GM12878 (cell line): ENCODE data around the gene TXNL4A. TPM values are rescaled to one million over a fixed set of nuclear protein-coding genes. Genes with fewer than 3 reads are reported as not detected.

Experiments
- MTA2 ChIP-seq: fragments of 450-650 bp; IDR thresholded peaks from 2 replicates; pipeline ENCODE4 v1.6.1; 2016; ENCODE audit warnings: low read depth, mild to moderate bottlenecking, moderate library complexity
- STAT1 ChIP-seq: fragments of 450-650 bp; conservative IDR thresholded peaks from 2 replicates; pipeline ENCODE4 v1.6.1; 2014; ENCODE audit warnings: antibody characterized with exemption, mild to moderate bottlenecking
- polyA plus RNA-seq, 11 experiments: library from polyadenylated mRNA; depleted of rRNA in 4 of 11; unstranded in 6 of 11; stranded (reverse) in 5 of 11; fragments of >200 nt; fragmentation: Nextera tagmentation in 4 of 11; fragmentation: Illumina TruSeq in 1 of 11; extraction: Ambion mirVana in 4 of 11; extraction: Trizol in 1 of 11; gene quantifications; 1 replicate in 1 of 11; 2 replicates in 10 of 11; pipeline versions ENCODE4 v1.2.1 to v1.2.3, GENCODE V29; 2011 to 2016; ENCODE audit warnings: inconsistent platforms in 2 of 11, missing spikeins in 2 of 11, low read depth in 1 of 11
- total RNA-seq, 4 experiments: library from RNA; depleted of rRNA in 3 of 4; stranded (reverse); fragments of >200 nt in 3 of 4; fragmentation: Illumina TruSeq in 1 of 4; extraction: Trizol in 1 of 4; gene quantifications; 2 replicates each; pipeline versions ENCODE4 v1.2.1 to v1.2.3, GENCODE V29; 2013 to 2021
- TF ChIP-seq, protein P1 (sequence below): fragments of 450-650 bp; formaldehyde crosslinking; IDR thresholded peaks from 2 replicates; pipeline ENCODE4 v1.4.0; 2020; ENCODE audit warnings: mild to moderate bottlenecking, moderate library complexity
- TF ChIP-seq, protein P2 (sequence below): fragments of 450-650 bp; conservative IDR thresholded peaks from 2 replicates; pipeline ENCODE4 v1.6.1; 2017; ENCODE audit warnings: mild to moderate bottlenecking, moderate library complexity
- TF ChIP-seq, protein P3 (sequence below): fragments of 450-650 bp; IDR thresholded peaks from 2 replicates; pipeline ENCODE4 v1.6.1; 2017; ENCODE audit warnings: low read depth, mild to moderate bottlenecking, moderate library complexity
- TF ChIP-seq, protein P4 (sequence below): IDR thresholded peaks from 2 replicates; pipeline ENCODE4 v1.6.1; 2011; ENCODE audit warnings: low read depth, mild to moderate bottlenecking, low read length, moderate library complexity, borderline replicate concordance; ENCODE audit errors: extremely low read depth

The TXNL4A gene
- total and polyA plus RNA-seq, 10 of the 15 experiments (the other 5 are each of a cell fraction or from before 2014, with no cell fraction given) = 38.4 to 329 (median 128) TPM

DNA sequence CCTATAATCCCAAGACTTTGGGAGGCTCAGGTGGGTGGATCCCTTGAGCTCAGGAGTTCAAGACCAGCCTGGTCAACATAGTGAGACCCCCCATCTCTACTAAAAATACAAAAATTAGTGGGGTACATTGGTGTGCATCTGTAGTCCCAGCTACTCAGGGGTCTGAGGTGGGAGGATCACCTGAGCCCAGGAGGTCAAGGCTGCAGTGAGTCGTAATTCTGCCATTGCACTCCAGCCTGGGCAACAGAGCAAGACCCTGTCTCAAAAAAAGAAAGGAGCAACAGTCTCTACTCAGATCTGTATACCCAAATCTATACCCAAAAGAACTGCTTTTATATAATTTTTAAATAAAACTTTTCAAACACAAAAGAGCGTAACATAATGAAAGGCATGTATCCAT is 29.4 kb downstream of the TXNL4A start (continued):
- TF ChIP-seq, protein P1, sequence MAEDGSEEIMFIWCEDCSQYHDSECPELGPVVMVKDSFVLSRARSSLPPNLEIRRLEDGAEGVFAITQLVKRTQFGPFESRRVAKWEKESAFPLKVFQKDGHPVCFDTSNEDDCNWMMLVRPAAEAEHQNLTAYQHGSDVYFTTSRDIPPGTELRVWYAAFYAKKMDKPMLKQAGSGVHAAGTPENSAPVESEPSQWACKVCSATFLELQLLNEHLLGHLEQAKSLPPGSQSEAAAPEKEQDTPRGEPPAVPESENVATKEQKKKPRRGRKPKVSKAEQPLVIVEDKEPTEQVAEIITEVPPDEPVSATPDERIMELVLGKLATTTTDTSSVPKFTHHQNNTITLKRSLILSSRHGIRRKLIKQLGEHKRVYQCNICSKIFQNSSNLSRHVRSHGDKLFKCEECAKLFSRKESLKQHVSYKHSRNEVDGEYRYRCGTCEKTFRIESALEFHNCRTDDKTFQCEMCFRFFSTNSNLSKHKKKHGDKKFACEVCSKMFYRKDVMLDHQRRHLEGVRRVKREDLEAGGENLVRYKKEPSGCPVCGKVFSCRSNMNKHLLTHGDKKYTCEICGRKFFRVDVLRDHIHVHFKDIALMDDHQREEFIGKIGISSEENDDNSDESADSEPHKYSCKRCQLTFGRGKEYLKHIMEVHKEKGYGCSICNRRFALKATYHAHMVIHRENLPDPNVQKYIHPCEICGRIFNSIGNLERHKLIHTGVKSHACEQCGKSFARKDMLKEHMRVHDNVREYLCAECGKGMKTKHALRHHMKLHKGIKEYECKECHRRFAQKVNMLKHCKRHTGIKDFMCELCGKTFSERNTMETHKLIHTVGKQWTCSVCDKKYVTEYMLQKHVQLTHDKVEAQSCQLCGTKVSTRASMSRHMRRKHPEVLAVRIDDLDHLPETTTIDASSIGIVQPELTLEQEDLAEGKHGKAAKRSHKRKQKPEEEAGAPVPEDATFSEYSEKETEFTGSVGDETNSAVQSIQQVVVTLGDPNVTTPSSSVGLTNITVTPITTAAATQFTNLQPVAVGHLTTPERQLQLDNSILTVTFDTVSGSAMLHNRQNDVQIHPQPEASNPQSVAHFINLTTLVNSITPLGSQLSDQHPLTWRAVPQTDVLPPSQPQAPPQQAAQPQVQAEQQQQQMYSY = no peak
- TF ChIP-seq, protein P2, sequence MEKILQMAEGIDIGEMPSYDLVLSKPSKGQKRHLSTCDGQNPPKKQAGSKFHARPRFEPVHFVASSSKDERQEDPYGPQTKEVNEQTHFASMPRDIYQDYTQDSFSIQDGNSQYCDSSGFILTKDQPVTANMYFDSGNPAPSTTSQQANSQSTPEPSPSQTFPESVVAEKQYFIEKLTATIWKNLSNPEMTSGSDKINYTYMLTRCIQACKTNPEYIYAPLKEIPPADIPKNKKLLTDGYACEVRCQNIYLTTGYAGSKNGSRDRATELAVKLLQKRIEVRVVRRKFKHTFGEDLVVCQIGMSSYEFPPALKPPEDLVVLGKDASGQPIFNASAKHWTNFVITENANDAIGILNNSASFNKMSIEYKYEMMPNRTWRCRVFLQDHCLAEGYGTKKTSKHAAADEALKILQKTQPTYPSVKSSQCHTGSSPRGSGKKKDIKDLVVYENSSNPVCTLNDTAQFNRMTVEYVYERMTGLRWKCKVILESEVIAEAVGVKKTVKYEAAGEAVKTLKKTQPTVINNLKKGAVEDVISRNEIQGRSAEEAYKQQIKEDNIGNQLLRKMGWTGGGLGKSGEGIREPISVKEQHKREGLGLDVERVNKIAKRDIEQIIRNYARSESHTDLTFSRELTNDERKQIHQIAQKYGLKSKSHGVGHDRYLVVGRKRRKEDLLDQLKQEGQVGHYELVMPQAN = no peak
- TF ChIP-seq, protein P3, sequence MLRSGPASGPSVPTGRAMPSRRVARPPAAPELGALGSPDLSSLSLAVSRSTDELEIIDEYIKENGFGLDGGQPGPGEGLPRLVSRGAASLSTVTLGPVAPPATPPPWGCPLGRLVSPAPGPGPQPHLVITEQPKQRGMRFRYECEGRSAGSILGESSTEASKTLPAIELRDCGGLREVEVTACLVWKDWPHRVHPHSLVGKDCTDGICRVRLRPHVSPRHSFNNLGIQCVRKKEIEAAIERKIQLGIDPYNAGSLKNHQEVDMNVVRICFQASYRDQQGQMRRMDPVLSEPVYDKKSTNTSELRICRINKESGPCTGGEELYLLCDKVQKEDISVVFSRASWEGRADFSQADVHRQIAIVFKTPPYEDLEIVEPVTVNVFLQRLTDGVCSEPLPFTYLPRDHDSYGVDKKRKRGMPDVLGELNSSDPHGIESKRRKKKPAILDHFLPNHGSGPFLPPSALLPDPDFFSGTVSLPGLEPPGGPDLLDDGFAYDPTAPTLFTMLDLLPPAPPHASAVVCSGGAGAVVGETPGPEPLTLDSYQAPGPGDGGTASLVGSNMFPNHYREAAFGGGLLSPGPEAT = no peak
- TF ChIP-seq MTA2 (no peak), STAT1 (no peak)
- TF ChIP-seq, protein P4, sequence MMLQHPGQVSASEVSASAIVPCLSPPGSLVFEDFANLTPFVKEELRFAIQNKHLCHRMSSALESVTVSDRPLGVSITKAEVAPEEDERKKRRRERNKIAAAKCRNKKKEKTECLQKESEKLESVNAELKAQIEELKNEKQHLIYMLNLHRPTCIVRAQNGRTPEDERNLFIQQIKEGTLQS = no peak
